ENCODE results near the gene POMT1.
"Not testable (repeated sequence)": the region's sequence is repeated elsewhere in the genome, so short reads cannot be mapped to it uniquely, and the experiment has no call there.

POMT1 gene

DNA sequence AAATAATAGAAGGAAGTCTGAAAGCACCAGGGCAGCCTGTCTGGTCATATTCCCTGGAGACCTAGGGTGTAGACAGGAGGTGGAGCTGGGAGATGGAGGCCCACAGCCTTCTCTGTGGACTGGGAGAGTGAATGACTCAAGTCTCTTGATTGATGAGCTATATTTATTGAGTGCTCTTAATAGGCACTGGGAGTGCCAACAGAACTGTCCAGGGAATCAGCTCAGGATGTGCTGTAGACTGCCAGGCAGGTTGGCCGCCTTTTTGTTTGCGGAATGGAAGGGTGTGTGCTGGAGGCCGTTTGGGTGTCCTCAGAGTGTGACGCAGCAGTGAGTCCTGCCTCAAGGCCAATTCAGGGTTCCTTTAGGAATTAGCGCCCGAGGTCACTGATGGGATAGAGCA is 33.4 kb upstream of the POMT1 start:
- no peak overlapping the region for H3K4me3 ChIP-seq (ENCODE audit: low read depth in 1 of 2, low read length in 2 of 2)
- H3K36me3 ChIP-seq (ENCODE audit: control insufficient read depth in 1 of 2, insufficient read depth in 2 of 2, low read length in 2 of 2) = peaks cover 61 to 91% of the 10 kb centered on the region in 2 donors
- no peaks in the 10 kb centered on the region for H3K9me3 ChIP-seq (ENCODE audit: control insufficient read depth in 1 of 2, low read length in 2 of 2)
- no peaks in the 10 kb centered on the region for H3K27me3 ChIP-seq (ENCODE audit: control insufficient read depth in 1 of 2, insufficient read depth in 2 of 2, low read length in 2 of 2)
- H3K9ac ChIP-seq (ENCODE audit: low read depth in 1 of 2, low read length in 2 of 2) = no peak overlapping the region
- no peak overlapping the region for H3K27ac ChIP-seq (ENCODE audit: low read depth, low read length)
- H3K4me1 ChIP-seq (ENCODE audit: control insufficient read depth in 1 of 2, insufficient read depth in 2 of 2, low read length in 2 of 2) = no peaks in the 10 kb centered on the region

DNA sequence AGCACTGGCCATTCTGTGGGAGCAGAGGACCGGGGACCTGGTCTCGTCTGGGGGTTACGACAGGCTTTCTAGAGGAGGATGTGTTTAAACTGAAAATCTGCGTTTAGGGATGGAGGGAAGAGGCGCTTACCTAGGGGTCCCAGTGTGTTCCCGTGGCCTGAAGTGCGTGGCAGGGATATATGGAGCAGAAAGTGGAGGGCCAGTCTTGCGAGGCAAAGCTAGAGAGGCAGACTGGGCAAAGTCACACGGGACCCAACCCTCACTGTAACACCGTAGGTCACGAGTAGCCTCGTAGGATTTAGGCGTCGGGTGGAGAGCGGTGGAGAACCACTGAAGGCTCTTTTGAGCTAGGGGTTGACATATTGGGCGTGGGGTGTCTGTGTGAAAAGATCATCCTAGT is 32.8 kb upstream of the POMT1 start:
- Histone ChIP-seq H3K36me3 (ENCODE audit: control insufficient read depth in 1 of 2, insufficient read depth in 2 of 2, low read length in 2 of 2) (peaks cover 61 to 91% of the 10 kb centered on the region in 2 donors), H3K4me3 (ENCODE audit: low read depth in 1 of 2, low read length in 2 of 2) (no peak overlapping the region), H3K27me3 (ENCODE audit: control insufficient read depth in 1 of 2, insufficient read depth in 2 of 2, low read length in 2 of 2) (no peaks in the 10 kb centered on the region), H3K4me1 (ENCODE audit: control insufficient read depth in 1 of 2, insufficient read depth in 2 of 2, low read length in 2 of 2) (no peaks in the 10 kb centered on the region), H3K27ac (ENCODE audit: low read depth, low read length) (no peak overlapping the region), H3K9ac (ENCODE audit: low read depth in 1 of 2, low read length in 2 of 2) (no peak overlapping the region), H3K9me3 (ENCODE audit: control insufficient read depth in 1 of 2, low read length in 2 of 2) (no peaks in the 10 kb centered on the region)

DNA sequence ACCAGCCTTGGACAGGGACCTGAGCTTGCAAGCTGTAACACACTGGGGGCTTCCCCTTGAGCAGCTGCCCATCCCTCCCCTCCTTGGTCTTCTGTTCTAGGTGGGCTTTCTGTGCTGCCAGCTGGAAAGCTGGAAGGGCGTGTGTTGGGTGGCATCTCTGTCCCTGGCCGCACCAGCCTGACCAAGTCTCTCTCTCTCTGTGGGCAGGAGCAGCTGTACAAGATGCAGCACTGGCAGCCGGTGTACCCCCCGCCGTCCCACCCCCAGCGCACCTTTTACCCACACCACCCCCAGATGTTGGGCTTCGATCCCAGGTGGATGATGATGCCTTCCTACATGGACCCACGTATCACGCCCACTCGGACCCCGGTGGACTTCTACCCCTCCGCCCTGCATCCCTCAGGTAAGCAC is 32.1 kb upstream of the POMT1 start:
- peaks cover 56 to 90% of the 10 kb centered on the region in 2 donors for H3K36me3 ChIP-seq (ENCODE audit: control insufficient read depth in 1 of 2, insufficient read depth in 2 of 2, low read length in 2 of 2)
- H3K4me3 ChIP-seq (ENCODE audit: low read depth in 1 of 2, low read length in 2 of 2) = no peak overlapping the region
- H3K27ac ChIP-seq (ENCODE audit: low read depth, low read length) = no peak overlapping the region
- no peaks in the 10 kb centered on the region for H3K4me1 ChIP-seq (ENCODE audit: control insufficient read depth in 1 of 2, insufficient read depth in 2 of 2, low read length in 2 of 2)
- no peak overlapping the region for H3K9ac ChIP-seq (ENCODE audit: low read depth in 1 of 2, low read length in 2 of 2)
- H3K27me3 ChIP-seq (ENCODE audit: control insufficient read depth in 1 of 2, insufficient read depth in 2 of 2, low read length in 2 of 2) = no peaks in the 10 kb centered on the region
- no peaks in the 10 kb centered on the region for H3K9me3 ChIP-seq (ENCODE audit: control insufficient read depth in 1 of 2, low read length in 2 of 2)

DNA sequence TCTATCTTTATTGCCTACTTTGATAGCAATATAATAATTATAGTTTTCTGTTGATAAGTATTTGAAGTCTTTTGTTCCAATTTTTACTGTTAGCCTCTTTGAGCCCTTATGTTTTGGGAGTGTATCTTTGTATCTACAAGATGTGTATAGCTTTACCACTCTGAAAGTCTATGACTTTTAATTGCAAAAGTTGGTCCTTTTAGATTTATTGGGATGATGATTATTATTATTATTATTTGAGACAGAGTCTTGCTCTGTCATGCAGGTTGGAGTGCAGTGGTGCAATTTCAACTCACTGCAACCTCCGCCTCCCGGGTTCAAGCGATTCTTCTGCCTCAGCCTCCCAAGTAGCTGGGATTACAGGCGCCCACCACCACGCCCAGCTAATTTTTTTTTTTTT is 30.6 kb upstream of the POMT1 start:
- not testable (repeated sequence) for H3K27ac ChIP-seq (ENCODE audit: low read depth, low read length); H3K4me1 ChIP-seq (ENCODE audit: control insufficient read depth in 1 of 2, insufficient read depth in 2 of 2, low read length in 2 of 2); H3K4me3 ChIP-seq (ENCODE audit: low read depth in 1 of 2, low read length in 2 of 2); H3K9ac ChIP-seq (ENCODE audit: low read depth in 1 of 2, low read length in 2 of 2); H3K9me3 ChIP-seq (ENCODE audit: control insufficient read depth in 1 of 2, low read length in 2 of 2); H3K27me3 ChIP-seq (ENCODE audit: control insufficient read depth in 1 of 2, insufficient read depth in 2 of 2, low read length in 2 of 2)
- peaks cover 58 to 93% of the 10 kb centered on the region in 2 donors for H3K36me3 ChIP-seq (ENCODE audit: control insufficient read depth in 1 of 2, insufficient read depth in 2 of 2, low read length in 2 of 2)

DNA sequence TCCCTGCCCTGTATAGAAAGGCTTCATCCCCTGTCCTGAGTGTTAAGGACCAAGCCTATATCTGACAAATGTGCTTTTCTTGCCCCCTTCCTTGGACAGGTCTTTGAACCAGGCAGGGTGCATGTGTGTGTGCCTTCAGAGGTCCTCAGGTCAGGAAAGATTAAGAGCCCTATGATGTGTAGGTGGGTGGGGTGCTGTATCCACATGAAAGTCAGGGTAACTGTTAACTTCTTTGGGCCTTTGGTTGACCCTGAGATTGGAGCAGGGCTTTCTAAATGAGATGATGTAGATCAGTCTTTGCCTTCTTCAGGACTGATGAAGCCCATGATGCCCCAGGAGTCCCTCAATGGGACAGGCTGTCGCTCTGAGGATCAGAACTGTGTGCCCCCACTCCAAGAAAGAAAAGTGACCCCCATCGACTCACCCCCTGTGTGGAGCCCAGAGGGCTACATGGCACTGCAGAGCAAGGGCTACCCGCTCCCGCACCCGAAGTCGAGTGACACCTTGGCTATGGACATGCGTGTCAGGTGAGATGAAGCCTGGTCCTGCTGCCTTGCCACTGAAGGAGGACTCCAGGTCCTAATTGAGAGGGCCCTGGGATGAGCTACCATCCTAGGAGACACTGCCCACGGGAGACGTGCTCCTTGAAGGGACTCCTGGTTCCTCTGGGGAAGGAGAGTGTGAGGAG is 29.4 kb upstream of the POMT1 start:
- Histone ChIP-seq H3K4me3 (ENCODE audit: low read depth in 1 of 2, low read length in 2 of 2) (no peak overlapping the region), H3K9ac (ENCODE audit: low read depth in 1 of 2, low read length in 2 of 2) (no peak overlapping the region), H3K4me1 (ENCODE audit: control insufficient read depth in 1 of 2, insufficient read depth in 2 of 2, low read length in 2 of 2) (no peaks in the 10 kb centered on the region), H3K36me3 (ENCODE audit: control insufficient read depth in 1 of 2, insufficient read depth in 2 of 2, low read length in 2 of 2) (peaks cover 51 to 93% of the 10 kb centered on the region in 2 donors), H3K9me3 (ENCODE audit: control insufficient read depth in 1 of 2, low read length in 2 of 2) (no peaks in the 10 kb centered on the region), H3K27ac (ENCODE audit: low read depth, low read length) (no peak overlapping the region), H3K27me3 (ENCODE audit: control insufficient read depth in 1 of 2, insufficient read depth in 2 of 2, low read length in 2 of 2) (no peaks in the 10 kb centered on the region)

DNA sequence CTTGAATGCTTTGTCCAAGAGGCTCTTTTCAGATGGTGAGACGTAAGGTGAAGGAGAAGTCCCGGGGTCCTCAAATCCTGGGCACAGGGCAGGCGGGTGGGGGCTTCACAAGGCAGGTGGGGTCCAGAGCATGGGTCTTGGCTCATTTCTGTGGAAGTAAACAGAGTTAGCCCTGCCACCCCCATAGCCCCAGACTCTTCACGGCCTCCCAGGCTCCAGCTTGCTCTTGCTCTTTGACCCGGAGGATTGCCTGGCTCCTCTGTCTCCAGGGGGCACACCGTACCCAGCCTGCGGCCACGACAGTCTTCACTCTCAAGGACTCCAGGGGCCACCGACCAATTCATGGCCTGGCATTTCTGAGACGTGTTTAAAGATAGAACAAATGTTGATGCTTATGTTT is 28.8 kb upstream of the POMT1 start:
- Histone ChIP-seq H3K27ac (ENCODE audit: low read depth, low read length) (no peak overlapping the region), H3K4me1 (ENCODE audit: control insufficient read depth in 1 of 2, insufficient read depth in 2 of 2, low read length in 2 of 2) (no peaks in the 10 kb centered on the region)

DNA sequence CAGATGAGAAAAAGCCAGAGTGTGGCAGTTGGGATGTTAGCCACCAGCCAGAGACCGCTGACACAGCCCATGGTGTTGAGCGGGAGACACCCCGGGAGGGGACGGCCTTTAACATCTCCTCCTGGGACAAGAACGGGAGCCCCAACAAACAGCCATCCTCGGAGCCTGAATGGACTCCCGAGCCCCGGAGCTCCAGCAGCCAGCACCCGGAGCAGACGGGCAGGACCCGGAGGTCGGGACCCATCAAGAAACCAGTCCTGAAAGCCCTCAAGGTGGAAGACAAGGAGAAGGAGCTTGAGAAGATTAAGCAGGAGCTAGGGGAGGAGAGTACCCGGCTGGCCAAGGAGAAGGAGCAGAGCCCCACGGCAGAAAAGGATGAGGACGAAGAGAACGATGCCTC is 28.0 kb upstream of the POMT1 start:
- H3K4me1 ChIP-seq (ENCODE audit: control insufficient read depth in 1 of 2, insufficient read depth in 2 of 2, low read length in 2 of 2) = no peaks in the 10 kb centered on the region
- no peak overlapping the region for H3K9ac ChIP-seq (ENCODE audit: low read depth in 1 of 2, low read length in 2 of 2)
- H3K4me3 ChIP-seq (ENCODE audit: low read depth in 1 of 2, low read length in 2 of 2) = no peak overlapping the region
- H3K9me3 ChIP-seq (ENCODE audit: control insufficient read depth in 1 of 2, low read length in 2 of 2) = no peaks in the 10 kb centered on the region
- no peaks in the 10 kb centered on the region for H3K27me3 ChIP-seq (ENCODE audit: control insufficient read depth in 1 of 2, insufficient read depth in 2 of 2, low read length in 2 of 2)
- H3K27ac ChIP-seq (ENCODE audit: low read depth, low read length) = no peak overlapping the region
- H3K36me3 ChIP-seq (ENCODE audit: control insufficient read depth in 1 of 2, insufficient read depth in 2 of 2, low read length in 2 of 2) = peaks cover 51 to 92% of the 10 kb centered on the region in 2 donors

More for the DNA sequence above, 28.8 kb upstream of the POMT1 start:
- H3K27me3 ChIP-seq (ENCODE audit: control insufficient read depth in 1 of 2, insufficient read depth in 2 of 2, low read length in 2 of 2) = no peaks in the 10 kb centered on the region
- H3K9me3 ChIP-seq (ENCODE audit: control insufficient read depth in 1 of 2, low read length in 2 of 2) = no peaks in the 10 kb centered on the region
- no peak overlapping the region for H3K9ac ChIP-seq (ENCODE audit: low read depth in 1 of 2, low read length in 2 of 2)
- H3K36me3 ChIP-seq (ENCODE audit: control insufficient read depth in 1 of 2, insufficient read depth in 2 of 2, low read length in 2 of 2) = peaks cover 49 to 92% of the 10 kb centered on the region in 2 donors
- no peak overlapping the region for H3K4me3 ChIP-seq (ENCODE audit: low read depth in 1 of 2, low read length in 2 of 2)

DNA sequence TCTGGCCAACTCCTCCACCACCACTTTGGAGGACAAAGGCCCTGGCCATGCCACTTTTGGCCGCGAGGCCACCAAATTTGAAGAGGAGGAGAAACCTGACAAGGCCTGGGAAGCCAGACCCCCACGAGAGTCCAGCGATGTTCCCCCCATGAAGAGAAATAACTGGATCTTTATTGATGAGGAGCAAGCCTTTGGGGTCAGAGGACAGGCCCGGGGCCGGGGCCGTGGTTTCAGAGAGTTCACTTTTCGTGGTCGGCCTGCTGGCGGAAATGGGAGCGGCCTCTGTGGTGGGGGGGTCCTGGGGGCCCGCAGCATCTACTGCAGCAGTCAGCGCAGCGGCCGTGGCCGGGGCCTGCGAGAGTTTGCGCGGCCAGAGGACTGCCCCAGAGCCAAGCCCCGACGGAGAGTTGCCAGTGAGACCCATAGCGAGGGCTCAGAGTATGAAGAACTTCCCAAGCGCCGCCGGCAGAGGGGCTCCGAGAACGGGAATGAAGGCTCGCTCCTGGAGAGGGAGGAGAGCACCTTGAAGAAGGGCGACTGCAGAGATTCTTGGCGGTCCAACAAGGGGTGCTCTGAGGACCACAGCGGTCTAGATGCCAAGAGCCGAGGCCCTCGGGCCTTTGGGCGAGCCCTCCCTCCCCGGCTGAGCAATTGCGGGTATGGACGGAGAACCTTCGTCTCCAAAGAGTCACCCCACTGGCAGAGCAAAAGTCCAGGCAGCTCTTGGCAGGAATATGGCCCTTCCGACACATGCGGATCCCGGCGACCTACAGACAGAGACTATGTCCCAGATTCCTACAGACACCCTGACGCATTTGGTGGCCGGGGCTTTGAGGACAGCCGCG is 27.4 kb upstream of the POMT1 start:
- no peaks in the 10 kb centered on the region for H3K4me1 ChIP-seq (ENCODE audit: control insufficient read depth in 1 of 2, insufficient read depth in 2 of 2, low read length in 2 of 2)
- H3K27ac ChIP-seq (ENCODE audit: low read depth, low read length) = no peak overlapping the region
- H3K9me3 ChIP-seq (ENCODE audit: control insufficient read depth in 1 of 2, low read length in 2 of 2) = no peaks in the 10 kb centered on the region
- H3K9ac ChIP-seq (ENCODE audit: low read depth in 1 of 2, low read length in 2 of 2) = no peak overlapping the region
- H3K27me3 ChIP-seq (ENCODE audit: control insufficient read depth in 1 of 2, insufficient read depth in 2 of 2, low read length in 2 of 2) = no peaks in the 10 kb centered on the region
- H3K4me3 ChIP-seq (ENCODE audit: low read depth in 1 of 2, low read length in 2 of 2) = no peak overlapping the region
- peaks cover 55 to 92% of the 10 kb centered on the region in 2 donors for H3K36me3 ChIP-seq (ENCODE audit: control insufficient read depth in 1 of 2, insufficient read depth in 2 of 2, low read length in 2 of 2)

DNA sequence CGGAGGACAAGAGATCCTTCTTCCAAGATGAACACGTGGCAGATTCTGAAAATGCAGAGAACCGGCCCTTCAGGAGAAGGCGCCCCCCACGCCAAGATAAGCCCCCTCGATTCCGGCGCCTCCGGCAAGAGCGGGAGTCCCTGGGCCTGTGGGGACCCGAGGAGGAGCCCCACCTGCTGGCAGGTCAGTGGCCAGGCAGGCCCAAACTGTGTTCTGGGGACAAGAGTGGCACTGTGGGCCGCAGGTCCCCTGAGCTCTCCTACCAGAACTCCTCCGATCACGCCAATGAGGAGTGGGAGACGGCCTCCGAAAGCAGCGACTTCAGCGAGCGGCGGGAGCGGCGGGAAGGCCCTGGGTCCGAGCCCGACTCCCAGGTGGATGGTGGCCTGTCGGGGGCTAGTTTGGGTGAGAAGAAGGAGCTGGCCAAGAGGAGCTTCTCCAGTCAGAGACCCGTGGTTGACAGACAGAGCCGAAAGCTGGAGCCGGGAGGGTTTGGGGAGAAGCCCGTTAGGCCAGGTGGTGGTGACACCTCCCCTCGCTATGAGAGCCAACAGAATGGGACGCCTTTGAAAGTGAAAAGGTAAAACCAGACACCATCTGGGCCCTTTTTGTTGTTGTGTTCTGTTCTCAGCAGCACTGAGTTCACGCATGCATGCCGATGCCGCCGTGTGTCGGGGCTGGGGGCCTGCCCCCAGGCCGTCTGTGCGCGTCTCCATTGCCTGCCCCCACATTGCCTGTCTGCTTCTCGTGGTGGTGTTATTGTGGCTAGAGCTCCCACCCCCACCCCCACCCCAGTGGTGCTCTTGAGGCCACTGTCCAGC is 26.6 kb upstream of the POMT1 start:
- Histone ChIP-seq H3K9me3 (ENCODE audit: control insufficient read depth in 1 of 2, low read length in 2 of 2) (no peaks in the 10 kb centered on the region), H3K36me3 (ENCODE audit: control insufficient read depth in 1 of 2, insufficient read depth in 2 of 2, low read length in 2 of 2) (peaks cover 50 to 89% of the 10 kb centered on the region in 2 donors), H3K27ac (ENCODE audit: low read depth, low read length) (no peak overlapping the region), H3K9ac (ENCODE audit: low read depth in 1 of 2, low read length in 2 of 2) (no peak overlapping the region), H3K27me3 (ENCODE audit: control insufficient read depth in 1 of 2, insufficient read depth in 2 of 2, low read length in 2 of 2) (no peaks in the 10 kb centered on the region), H3K4me1 (ENCODE audit: control insufficient read depth in 1 of 2, insufficient read depth in 2 of 2, low read length in 2 of 2) (no peaks in the 10 kb centered on the region), H3K4me3 (ENCODE audit: low read depth in 1 of 2, low read length in 2 of 2) (no peak overlapping the region)

Data from duodenal mucosa (tissue), 2 donors.